Progenitor cell of endocrine pancreas (in vitro differentiated cells): ENCODE results near the gene CHIT1. TPM values are rescaled to one million over a fixed set of nuclear protein-coding genes. Genes with fewer than 3 reads are reported as not detected.

ENCODE experiments used
- DNase-seq: peaks from one replicate; pipeline ENCODE4 v3.0.0; 2021; ENCODE audit warnings: low spot score; ENCODE audit not compliant: unreplicated experiment
- H3K27ac Mint-ChIP-seq: 2 replicates; pipeline ENCODE4 v1.8.0; 2021; ENCODE audit warnings: mild to moderate bottlenecking, moderate library complexity, mixed read lengths
- H3K27me3 Mint-ChIP-seq: 2 replicates; pipeline ENCODE4 v1.8.0; 2021; ENCODE audit warnings: mixed read lengths
- H3K36me3 Mint-ChIP-seq: 2 replicates; pipeline ENCODE4 v1.8.0; 2022; ENCODE audit warnings: mixed read lengths; ENCODE audit not compliant: insufficient read depth
- H3K4me1 Mint-ChIP-seq: 2 replicates; pipeline ENCODE4 v1.8.0; 2021; ENCODE audit warnings: low read depth, mixed read lengths
- H3K4me3 Mint-ChIP-seq: 2 replicates; pipeline ENCODE4 v1.8.0; 2021; ENCODE audit warnings: low read depth, mild to moderate bottlenecking, moderate library complexity, mixed read lengths
- H3K9me3 Mint-ChIP-seq: 2 replicates; pipeline ENCODE4 v1.8.0; 2021; ENCODE audit warnings: low read depth, mixed read lengths
- CTCF ChIP-seq: fragments of 200-600 bp; sonication (generic); IDR thresholded peaks from one replicate; pipeline ENCODE4 v1.5.0; 2021; ENCODE audit warnings: antibody characterized with exemption, mild to moderate bottlenecking; ENCODE audit not compliant: unreplicated experiment
- total RNA-seq: library from RNA; stranded (reverse); gene quantifications from 2 replicates; pipeline ENCODE4 v1.2.1, GENCODE V29; 2021

The CHIT1 gene
- total RNA-seq, 1 donor from 2014 or later: 0.14 TPM

- DNase-seq: no peak
- TF ChIP-seq CTCF: no peak
- H3K9me3 Mint-ChIP-seq: no peaks in the 10 kb centered on the region
- no peaks in the 10 kb centered on the region for H3K27me3 Mint-ChIP-seq
- H3K36me3 Mint-ChIP-seq: no peaks in the 10 kb centered on the region
- no peak overlapping the region for H3K27ac Mint-ChIP-seq
- no peak overlapping the region for H3K4me3 Mint-ChIP-seq
- peaks cover 18% of the 10 kb centered on the region for H3K4me1 Mint-ChIP-seq
Observed at GRCh38 chr1:203272633-203273205, 43.2 kb upstream of the CHIT1 start.

- Mint-ChIP-seq H3K27ac (no peak overlapping the region), H3K9me3 (no peaks in the 10 kb centered on the region), H3K36me3 (no peaks in the 10 kb centered on the region), H3K4me1 (peaks cover 21% of the 10 kb centered on the region), H3K4me3 (no peak overlapping the region), H3K27me3 (no peaks in the 10 kb centered on the region)
- no peak for DNase-seq
- no peak for TF ChIP-seq CTCF
Observed at GRCh38 chr1:203271962-203272632, 42.6 kb upstream of the CHIT1 start.

GRCh38 chr1:203271018-203271743 is 41.7 kb upstream of the CHIT1 start:
- Mint-ChIP-seq H3K4me3 (no peak overlapping the region), H3K9me3 (no peaks in the 10 kb centered on the region), H3K36me3 (no peaks in the 10 kb centered on the region), H3K4me1 (peaks cover 22% of the 10 kb centered on the region), H3K27ac (no peak overlapping the region), H3K27me3 (no peaks in the 10 kb centered on the region)
- no peak for DNase-seq
- TF ChIP-seq CTCF: no peak

- Mint-ChIP-seq H3K27me3 (no peaks in the 10 kb centered on the region), H3K27ac (no peak overlapping the region), H3K4me1 (peaks cover 21% of the 10 kb centered on the region), H3K9me3 (no peaks in the 10 kb centered on the region), H3K4me3 (no peak overlapping the region), H3K36me3 (no peaks in the 10 kb centered on the region)
- no peak for DNase-seq
- TF ChIP-seq CTCF: no peak
Observed at GRCh38 chr1:203270448-203270847, 41.0 kb upstream of the CHIT1 start.

GRCh38 chr1:203269654-203270020 is 40.2 kb upstream of the CHIT1 start:
- Mint-ChIP-seq H3K4me1 (peaks cover 15% of the 10 kb centered on the region), H3K9me3 (no peaks in the 10 kb centered on the region), H3K27ac (no peak overlapping the region), H3K36me3 (no peaks in the 10 kb centered on the region), H3K27me3 (no peaks in the 10 kb centered on the region), H3K4me3 (no peak overlapping the region)
- no peak for TF ChIP-seq CTCF
- DNase-seq: no peak
